Epithelial cell of esophagus (primary cell): Measurements from ENCODE around the gene LMBR1L.

Source experiments
- DNase-seq: peaks from one replicate; pipeline ENCODE4 v3.0.0; 2010; ENCODE audit warnings: low read depth
- H3K4me3 ChIP-seq: 2 replicates; pipeline ENCODE4 v1.5.1; 2011; ENCODE audit warnings: mild to moderate bottlenecking, low read length, control low read depth
- CTCF ChIP-seq: IDR thresholded peaks from 2 replicates; pipeline ENCODE4 v1.5.1; 2011; ENCODE audit warnings: low read depth, mild to moderate bottlenecking, low read length, control low read depth, inconsistent platforms; ENCODE audit not compliant: insufficient read depth; ENCODE audit errors: missing control alignments

The LMBR1L gene

GRCh38 chr12:49058366-49059044, 52.1 kb downstream of the LMBR1L start:
- no peak for DNase-seq
- peak overlapping the region; percentile 76 for H3K4me3 ChIP-seq
- no peak for TF ChIP-seq CTCF

- H3K4me3 ChIP-seq: peak overlapping the region; percentile 76
- TF ChIP-seq CTCF: no peak
- DNase-seq: peak; percentile 19
These were observed 52.8 kb downstream of the LMBR1L start for GRCh38 chr12:49057888-49058287.

- DNase-seq: peak; percentile 85
- H3K4me3 ChIP-seq: no peak overlapping the region
- TF ChIP-seq CTCF: no peak
These were observed 54.5 kb downstream of the LMBR1L start for GRCh38 chr12:49055978-49056754.

GRCh38 chr12:49055092-49055491, 55.6 kb downstream of the LMBR1L start:
- H3K4me3 ChIP-seq: no peak overlapping the region
- no peak for TF ChIP-seq CTCF

GRCh38 chr12:49054524-49054923, 56.1 kb downstream of the LMBR1L start:
- H3K4me3 ChIP-seq: no peak overlapping the region
- no peak for DNase-seq
- TF ChIP-seq CTCF: no peak

More at GRCh38 chr12:49055092-49055491, 55.6 kb downstream of the LMBR1L start:
- DNase-seq: no peak

GRCh38 chr12:49054096-49054495, 56.6 kb downstream of the LMBR1L start:
- DNase-seq: no peak
- no peak for TF ChIP-seq CTCF

More at GRCh38 chr12:49054096-49054495, 56.6 kb downstream of the LMBR1L start:
- H3K4me3 ChIP-seq: no peak overlapping the region
